Psoas muscle (tissue), 8 donors: ENCODE data around the gene COL1A1. TPM values are rescaled to one million over a fixed set of nuclear protein-coding genes. Genes with fewer than 3 reads are reported as not detected.
A peak's percentile ranks its signal among the peaks of the same experiment; 100 is the strongest.

ENCODE experiments used
- ATAC-seq, 4 donors: fragments of 200-7000 bp; cut with Tn5 transposase; one replicate each; pipeline ENCODE4 v1.9.1; 2020; ENCODE audit warnings: moderate library complexity in 3 of 4, mild to moderate bottlenecking in 2 of 4
- DNase-seq, 2 donors: peaks; one replicate each; pipeline ENCODE4 v3.0.0-alpha.2; 2020
- H3K27ac ChIP-seq: fragments of 200-600 bp; one replicate; pipeline ENCODE4 v1.8.0; 2022
- H3K27me3 ChIP-seq, 3 donors: fragments of 200-600 bp in 1 of 3; one replicate each; pipeline versions ENCODE4 v1.6.1 to v1.8.0; 2013 to 2022; ENCODE audit warnings: low read length in 2 of 3, mild to moderate bottlenecking in 2 of 3, moderate library complexity in 1 of 3; ENCODE audit not compliant: insufficient read depth in 3 of 3
- H3K36me3 ChIP-seq, 2 donors: fragments of 200-600 bp in 1 of 2; one replicate each; pipeline versions ENCODE4 v1.6.1 to v1.8.0; 2013 to 2022; ENCODE audit warnings: low read depth in 1 of 2, mild to moderate bottlenecking in 1 of 2, moderate library complexity in 1 of 2; ENCODE audit not compliant: insufficient read depth in 1 of 2
- H3K4me1 ChIP-seq: fragments of 200-600 bp; one replicate; pipeline ENCODE4 v1.8.0; 2022
- H3K4me3 ChIP-seq: fragments of 200-600 bp; one replicate; pipeline ENCODE4 v1.8.0; 2022; ENCODE audit warnings: mild to moderate bottlenecking
- H3K9me3 ChIP-seq: fragments of 200-600 bp; one replicate; pipeline ENCODE4 v1.8.0; 2022
- WGBS, 3 donors: extraction: QIAGEN DNeasy Blood & Tissue Kit; methylation state at CpG; one replicate each; pipeline versions ENCODE4 v1.1.6 to v1.1.7; 2013; 5-methylcytosine and 5-hydroxymethylcytosine counted together
- intact Hi-C, 2 donors: fragments of 100-400 bp; cut with DNase I; formaldehyde crosslinking; loops; one replicate each; pipeline versions ENCODE4 v1.11.0 to v1.14.2; 2022
- polyA plus RNA-seq, 3 donors: library from polyadenylated mRNA; stranded (reverse); fragments of 200-250 nt; gene quantifications; one replicate each; pipeline ENCODE4 v1.2.3, GENCODE V29; 2013
- total RNA-seq, 4 donors: library from RNA; stranded (reverse); fragmentation: NEBNext Ultra II Directional in 2 of 4; extraction: Animal tissue kit (Norgen Biotek cat#: 25700) in 2 of 4; gene quantifications; one replicate each; pipeline versions ENCODE4 v1.2.1 to v1.2.4, GENCODE V29; 2021 to 2023
- TF ChIP-seq, protein P1 (sequence below): fragments of 200-600 bp; IDR thresholded peaks from one replicate; pipeline ENCODE4 v1.8.0; 2022; ENCODE audit warnings: antibody characterized with exemption
- donor health status: healthy with polysubstance abuse.
- donor health status: DM: no; HTN: no; CAD: no; lungs with moderate emphysema.
- donor health status: Bipolar disorder and iron deficiency.
- donor health status: healthy.
- donor health status: DM: yes; HTN: yes; CAD: no.
- donor health status: DM: no; HTN: no; CAD: no.
- donor health status: DM: no; HTN: no; CAD: no.
- donor health status: DM: yes; HTN: yes; CAD: no.

The COL1A1 gene
- total and polyA plus RNA-seq, 7 donors, result 2.3 to 46.6 (median 10.2) TPM

- H3K36me3 ChIP-seq, result peaks cover 0 to 3% of the 10 kb centered on the region in 2 donors
- no peak for ATAC-seq
- DNase-seq, result peak; percentile 9 to 45
- TF ChIP-seq, protein P1, sequence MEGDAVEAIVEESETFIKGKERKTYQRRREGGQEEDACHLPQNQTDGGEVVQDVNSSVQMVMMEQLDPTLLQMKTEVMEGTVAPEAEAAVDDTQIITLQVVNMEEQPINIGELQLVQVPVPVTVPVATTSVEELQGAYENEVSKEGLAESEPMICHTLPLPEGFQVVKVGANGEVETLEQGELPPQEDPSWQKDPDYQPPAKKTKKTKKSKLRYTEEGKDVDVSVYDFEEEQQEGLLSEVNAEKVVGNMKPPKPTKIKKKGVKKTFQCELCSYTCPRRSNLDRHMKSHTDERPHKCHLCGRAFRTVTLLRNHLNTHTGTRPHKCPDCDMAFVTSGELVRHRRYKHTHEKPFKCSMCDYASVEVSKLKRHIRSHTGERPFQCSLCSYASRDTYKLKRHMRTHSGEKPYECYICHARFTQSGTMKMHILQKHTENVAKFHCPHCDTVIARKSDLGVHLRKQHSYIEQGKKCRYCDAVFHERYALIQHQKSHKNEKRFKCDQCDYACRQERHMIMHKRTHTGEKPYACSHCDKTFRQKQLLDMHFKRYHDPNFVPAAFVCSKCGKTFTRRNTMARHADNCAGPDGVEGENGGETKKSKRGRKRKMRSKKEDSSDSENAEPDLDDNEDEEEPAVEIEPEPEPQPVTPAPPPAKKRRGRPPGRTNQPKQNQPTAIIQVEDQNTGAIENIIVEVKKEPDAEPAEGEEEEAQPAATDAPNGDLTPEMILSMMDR, result no peak
- no peaks in the 10 kb centered on the region for H3K9me3 ChIP-seq
- peaks cover 5% of the 10 kb centered on the region for H3K4me1 ChIP-seq
- 63 to 77% (median 75%) methylated on average over 11 to 12 of the region's 12 CpGs for WGBS, 3 donors
- no peak overlapping the region for H3K4me3 ChIP-seq
- intact Hi-C loops, result no loop called here
- no peak overlapping the region for H3K27ac ChIP-seq
- no peaks in the 10 kb centered on the region for H3K27me3 ChIP-seq
Observed at GRCh38 chr17:50183421-50183994, 17.9 kb downstream of the COL1A1 start.

DNA sequence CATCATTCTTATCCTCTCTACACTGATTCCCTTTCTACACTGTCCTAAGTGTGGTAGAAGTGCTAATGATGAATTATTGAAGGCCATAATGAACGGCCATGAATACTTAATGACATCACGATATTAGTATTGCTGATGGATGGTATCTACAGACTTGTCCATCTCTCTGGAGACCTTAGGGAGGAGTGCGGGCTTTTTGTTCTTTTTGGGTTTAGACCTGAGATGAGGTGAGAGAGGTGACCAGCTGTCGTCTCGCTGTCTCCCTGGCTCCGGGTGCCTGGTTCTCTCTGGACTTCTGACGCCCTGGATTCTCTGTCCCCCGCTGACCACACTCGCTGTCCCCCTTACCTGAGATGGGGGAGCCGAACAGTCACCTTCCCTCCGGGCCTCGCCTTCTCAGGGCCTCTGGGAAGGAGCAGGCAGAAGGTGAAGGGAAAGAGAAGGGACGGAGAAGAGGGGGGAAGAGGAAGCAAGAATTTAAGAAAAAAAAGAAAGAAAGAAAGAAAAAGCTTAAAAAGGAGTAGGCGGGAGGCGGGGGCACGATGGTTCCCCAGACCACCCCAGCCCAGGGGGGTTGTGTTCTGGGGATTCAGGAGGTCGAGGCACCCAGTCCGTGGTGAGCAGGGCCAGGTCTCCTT lies 18.5 kb downstream of the COL1A1 start:
- intact Hi-C loops, result no loop called here
- Histone ChIP-seq H3K36me3 (peaks cover 0 to under 1% of the 10 kb centered on the region in 2 donors), H3K27me3 (no peaks in the 10 kb centered on the region), H3K9me3 (no peaks in the 10 kb centered on the region), H3K4me3 (no peak overlapping the region), H3K4me1 (peaks cover 11% of the 10 kb centered on the region), H3K27ac (no peak overlapping the region)
- no peak for ATAC-seq
- DNase-seq, result peak; percentile 6 to 48
- TF ChIP-seq, protein P1, result no peak
- 85 to 87% (median 86%) methylated on average over 17 to 18 of the region's 18 CpGs for WGBS, 3 donors

GRCh38 chr17:50181591-50182560 lies 19.6 kb downstream of the COL1A1 start:
- TF ChIP-seq, protein P1, result no peak
- ATAC-seq (no peak), DNase-seq (peak; percentile 16 to 44)
- Histone ChIP-seq H3K36me3 (no peaks in the 10 kb centered on the region), H3K27me3 (no peaks in the 10 kb centered on the region), H3K4me1 (peaks cover 21% of the 10 kb centered on the region), H3K27ac (no peak overlapping the region), H3K4me3 (no peak overlapping the region), H3K9me3 (no peaks in the 10 kb centered on the region)
- WGBS, 3 donors, result 73 to 77% (median 76%) methylated on average over 12 of the region's 12 CpGs
- intact Hi-C loops, result no loop called here

DNA sequence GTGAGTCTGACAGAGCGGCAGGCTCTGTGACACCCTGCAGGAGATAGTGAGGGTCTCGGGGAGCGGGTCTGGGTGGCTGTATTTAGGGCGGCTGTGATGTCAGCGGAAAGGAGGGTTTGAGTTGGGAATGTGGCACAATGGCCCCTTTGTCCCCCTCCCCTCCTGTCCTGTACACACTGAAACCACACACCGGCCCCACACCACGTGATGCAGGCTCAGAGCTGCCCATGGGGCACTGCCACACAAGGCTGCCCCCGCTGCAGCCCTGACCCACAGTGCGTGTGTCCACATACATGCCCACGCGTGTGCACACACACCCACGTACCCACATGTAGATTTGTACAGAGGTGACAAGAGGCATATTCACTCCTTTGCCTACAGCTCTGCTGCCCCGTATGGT lies 20.3 kb downstream of the COL1A1 start:
- peak; percentile 13 to 47 for DNase-seq
- TF ChIP-seq, protein P1, result no peak
- Histone ChIP-seq H3K4me3 (no peak overlapping the region), H3K9me3 (no peaks in the 10 kb centered on the region), H3K4me1 (peaks cover 27% of the 10 kb centered on the region), H3K36me3 (peaks cover 0 to 6% of the 10 kb centered on the region in 2 donors), H3K27ac (no peak overlapping the region), H3K27me3 (no peaks in the 10 kb centered on the region)
- intact Hi-C loops, result no loop called here
- WGBS, 3 donors, result 83 to 87% (median 87%) methylated on average over 13 of the region's 13 CpGs
- no peak for ATAC-seq
